HT-29 (cell line): ENCODE data around the gene SPINDOC. TPM values are rescaled to one million over a fixed set of nuclear protein-coding genes. Genes with fewer than 3 reads are reported as not detected.
"Not testable (repeated sequence)": the region's sequence is repeated elsewhere in the genome, so short reads cannot be mapped to it uniquely, and the experiment has no call there.

Source experiments
- DNase-seq: peaks from one replicate; pipeline ENCODE4 v3.0.0-alpha.2; 2015; ENCODE audit warnings: low spot score
- total RNA-seq: library from RNA; depleted of rRNA; stranded (reverse); fragments of >200 nt; shearing (Covaris generic); gene quantifications from 2 replicates; pipeline ENCODE4 v1.2.3, GENCODE V29; 2014; rRNA removed

Gene SPINDOC
- 37.6 and 44.9 TPM in 2 replicates for total RNA-seq

- DNase-seq, result peak; percentile 66
These were observed at the start of gene SPINDOC for GRCh38 chr11:63813035-63813562. Gene SPINDOC, plus strand, starts transcription at chr11:63813456. Its CDS starts 231 bp downstream, at chr11:63813687.

- DNase-seq, result peak; percentile 76
These were observed 49.5 kb upstream of the SPINDOC start for GRCh38 chr11:63763496-63764339.

- DNase-seq, result no peak
These were observed 48.9 kb upstream of the SPINDOC start for GRCh38 chr11:63764340-63764678.

GRCh38 chr11:63764679-63765647 lies 48.3 kb upstream of the SPINDOC start:
- peak; percentile 88 for DNase-seq

- no peak for DNase-seq
These were observed 47.5 kb upstream of the SPINDOC start for GRCh38 chr11:63765688-63766241.

- DNase-seq, result no peak
These were observed 46.6 kb upstream of the SPINDOC start for GRCh38 chr11:63766531-63767235.

GRCh38 chr11:63767267-63767564 lies 46.0 kb upstream of the SPINDOC start:
- DNase-seq, result peak; percentile 75

GRCh38 chr11:63767565-63768236 lies 45.6 kb upstream of the SPINDOC start:
- DNase-seq, result no peak

- peak; percentile 65 for DNase-seq
These were observed 44.8 kb upstream of the SPINDOC start, which contains the start of gene ZFTA for GRCh38 chr11:63768237-63769041. Gene ZFTA, minus strand, starts transcription at chr11:63768775. Its CDS starts 153 bp downstream, at chr11:63768622.

GRCh38 chr11:63769042-63769713 lies 44.1 kb upstream of the SPINDOC start:
- DNase-seq, result no peak

GRCh38 chr11:63769714-63770455 lies 43.4 kb upstream of the SPINDOC start:
- DNase-seq, result no peak

- no peak for DNase-seq
These were observed 42.5 kb upstream of the SPINDOC start for GRCh38 chr11:63770763-63771162.

- not testable (repeated sequence) for DNase-seq
These were observed 41.4 kb upstream of the SPINDOC start for GRCh38 chr11:63771741-63772318.

- no peak for DNase-seq
These were observed 38.1 kb upstream of the SPINDOC start for GRCh38 chr11:63775191-63775590.

- DNase-seq, result no peak
These were observed 34.2 kb upstream of the SPINDOC start for GRCh38 chr11:63779039-63779438.

GRCh38 chr11:63782749-63783148 lies 30.5 kb upstream of the SPINDOC start:
- DNase-seq, result no peak

GRCh38 chr11:63783925-63784592 lies 29.2 kb upstream of the SPINDOC start:
- no peak for DNase-seq
